Choroid plexus epithelial cell (primary cell): ENCODE measurements around the gene SLC25A22.

Source experiments
- DNase-seq: peaks from one replicate; pipeline ENCODE4 v3.0.0-alpha.2; 2010; ENCODE audit warnings: low read depth
- H3K4me3 ChIP-seq: 2 replicates; pipeline ENCODE4 v1.5.1; 2011; ENCODE audit warnings: low read depth, mild to moderate bottlenecking, control low read depth, low read length, moderate library complexity
- TF ChIP-seq, protein P1 (sequence below): conservative IDR thresholded peaks from 2 replicates; pipeline ENCODE4 v1.5.1; 2011; ENCODE audit warnings: low read depth, mild to moderate bottlenecking, control low read depth, inconsistent platforms, low read length, moderate library complexity

Gene SLC25A22

DNA sequence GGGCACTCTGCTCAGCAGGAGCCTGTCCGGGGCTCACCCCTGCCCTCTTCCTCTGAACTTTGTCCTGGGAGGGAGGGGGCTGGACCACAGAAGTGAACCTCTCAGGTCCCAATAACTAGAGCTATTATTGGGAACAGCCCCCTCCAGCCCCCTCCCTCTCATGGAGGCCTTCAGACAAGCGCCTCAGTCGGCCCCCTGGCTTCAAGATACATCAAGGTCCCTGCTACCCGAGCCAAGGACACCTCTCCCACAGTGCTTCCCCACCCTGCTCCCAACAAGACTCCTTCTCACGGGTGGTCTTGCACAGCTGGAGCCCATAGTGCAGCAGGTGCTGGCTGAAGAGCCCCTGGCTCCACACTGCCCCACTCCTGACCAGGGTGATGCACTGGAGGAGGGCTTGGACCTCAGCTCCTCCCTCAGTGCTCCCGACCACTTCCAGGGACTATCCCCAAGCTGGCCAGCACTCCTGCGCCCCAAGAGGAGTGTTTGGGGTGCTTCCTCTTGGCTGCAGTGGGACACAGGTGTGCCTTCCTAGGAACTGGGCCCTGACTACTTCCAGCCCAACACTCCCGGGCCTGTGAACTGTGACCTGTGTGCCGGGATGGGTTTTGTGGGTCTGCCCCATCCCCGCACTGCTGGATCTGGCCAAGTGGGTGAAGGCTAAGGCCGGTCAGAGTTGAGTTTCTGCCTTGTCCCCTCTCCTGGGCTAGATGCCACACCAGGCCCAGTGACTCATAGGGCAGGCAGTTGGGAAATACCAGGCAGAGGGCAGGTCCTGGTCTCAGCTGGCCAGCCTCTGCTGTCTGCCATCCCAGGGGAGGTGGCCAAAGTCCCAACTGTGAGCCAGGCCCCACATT, 22.8 kb upstream of the SLC25A22 start:
- DNase-seq = no peak
- TF ChIP-seq, protein P1, sequence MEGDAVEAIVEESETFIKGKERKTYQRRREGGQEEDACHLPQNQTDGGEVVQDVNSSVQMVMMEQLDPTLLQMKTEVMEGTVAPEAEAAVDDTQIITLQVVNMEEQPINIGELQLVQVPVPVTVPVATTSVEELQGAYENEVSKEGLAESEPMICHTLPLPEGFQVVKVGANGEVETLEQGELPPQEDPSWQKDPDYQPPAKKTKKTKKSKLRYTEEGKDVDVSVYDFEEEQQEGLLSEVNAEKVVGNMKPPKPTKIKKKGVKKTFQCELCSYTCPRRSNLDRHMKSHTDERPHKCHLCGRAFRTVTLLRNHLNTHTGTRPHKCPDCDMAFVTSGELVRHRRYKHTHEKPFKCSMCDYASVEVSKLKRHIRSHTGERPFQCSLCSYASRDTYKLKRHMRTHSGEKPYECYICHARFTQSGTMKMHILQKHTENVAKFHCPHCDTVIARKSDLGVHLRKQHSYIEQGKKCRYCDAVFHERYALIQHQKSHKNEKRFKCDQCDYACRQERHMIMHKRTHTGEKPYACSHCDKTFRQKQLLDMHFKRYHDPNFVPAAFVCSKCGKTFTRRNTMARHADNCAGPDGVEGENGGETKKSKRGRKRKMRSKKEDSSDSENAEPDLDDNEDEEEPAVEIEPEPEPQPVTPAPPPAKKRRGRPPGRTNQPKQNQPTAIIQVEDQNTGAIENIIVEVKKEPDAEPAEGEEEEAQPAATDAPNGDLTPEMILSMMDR = no peak
- peak overlapping the region; percentile 72 for H3K4me3 ChIP-seq

- TF ChIP-seq, protein P1 = no peak
- H3K4me3 ChIP-seq = peak overlapping the region; percentile 72
- DNase-seq = peak; percentile 76
Measured at GRCh38 chr11:819943-820649, 22.0 kb upstream of the SLC25A22 start.

GRCh38 chr11:819129-819931, 21.2 kb upstream of the SLC25A22 start:
- TF ChIP-seq, protein P1 = no peak
- peak overlapping the region; percentile 72 for H3K4me3 ChIP-seq
- DNase-seq = peak; percentile 84

DNA sequence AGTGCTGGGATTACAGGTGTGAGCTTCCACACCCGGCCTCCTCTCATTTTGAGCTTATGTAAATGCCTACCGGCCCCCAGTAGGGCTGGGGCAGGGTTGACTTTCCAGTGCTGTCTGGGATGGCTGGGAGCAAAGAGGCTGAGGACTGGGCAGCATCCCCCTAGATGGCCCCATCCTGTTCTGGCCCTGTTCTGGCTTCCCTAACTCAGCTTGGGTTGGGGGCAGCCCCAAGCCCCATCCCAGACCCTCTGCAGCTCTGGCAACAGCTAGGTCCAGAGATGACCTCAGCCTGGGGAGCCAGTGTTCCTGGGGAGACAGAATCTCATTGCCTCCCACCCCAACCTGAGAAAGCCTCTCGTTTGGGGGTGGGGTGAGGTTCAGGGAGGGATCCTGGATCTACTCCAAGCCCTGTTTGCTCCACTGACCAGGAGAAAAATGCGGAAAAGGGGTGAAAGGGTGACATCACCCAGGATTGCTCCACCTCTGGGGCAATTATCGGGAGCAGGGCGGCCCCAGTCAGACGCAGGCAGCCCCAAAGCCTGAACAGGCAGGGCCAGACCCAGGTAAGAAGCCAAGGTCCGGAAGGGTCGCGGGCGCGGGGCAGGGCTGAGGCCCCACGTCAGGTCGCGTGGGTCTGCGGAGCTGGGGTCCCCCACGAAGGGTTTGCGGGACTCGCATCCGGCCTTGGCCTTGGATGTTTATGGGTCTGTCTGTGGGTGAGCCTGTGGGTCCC, 20.5 kb upstream of the SLC25A22 start, which contains the start of gene PNPLA2:
Gene PNPLA2, plus strand, starts transcription at position 519 of the 733 bp plus-strand sequence. CDS start 805 bp downstream, outside the sequence.
- peak within 1 kb of the TSS; percentile 72 for H3K4me3 ChIP-seq
- TF ChIP-seq, protein P1 = no peak
- no peak for DNase-seq

DNA sequence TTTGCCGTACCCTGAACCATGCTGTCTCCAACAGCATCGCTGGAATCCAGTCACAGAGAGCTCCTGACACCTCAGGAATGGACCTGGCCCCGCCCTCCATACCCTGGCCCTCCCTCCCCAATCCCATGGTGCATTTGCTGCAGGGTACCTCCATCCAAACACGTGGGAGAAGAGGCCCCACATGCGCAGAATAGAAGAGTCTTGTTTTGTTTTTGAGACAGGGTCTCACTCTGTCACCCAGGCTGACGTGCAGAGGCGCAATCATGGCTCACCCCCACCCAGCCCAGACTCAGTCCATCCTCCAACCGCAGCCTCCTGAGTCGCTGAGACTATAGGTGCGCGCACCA, 18.3 kb upstream of the SLC25A22 start:
- no peak overlapping the region for H3K4me3 ChIP-seq
- TF ChIP-seq, protein P1 = no peak
- no peak for DNase-seq
